Endothelial cell of umbilical vein (primary cell): ENCODE data around the gene KCP.

Source experiments
- CTCF ChIP-seq, 2 donors: IDR thresholded peaks; 1 replicate in 1 of 2; 2 replicates in 1 of 2; pipeline ENCODE4 v1.5.1; 2011; ENCODE audit warnings: low read length in 2 of 2, mild to moderate bottlenecking in 2 of 2, moderate library complexity in 2 of 2, control low read depth in 1 of 2, inconsistent platforms in 1 of 2, low read depth in 1 of 2; ENCODE audit not compliant: insufficient read depth in 1 of 2; ENCODE audit errors: extremely low read depth in 1 of 2
- EZH2 ChIP-seq: IDR thresholded peaks from 2 replicates; pipeline ENCODE4 v1.6.1; 2012; ENCODE audit warnings: borderline replicate concordance, low read depth, mild to moderate bottlenecking, moderate library complexity, low read length, inconsistent platforms; ENCODE audit not compliant: severe bottlenecking
- FOS ChIP-seq: IDR thresholded peaks from 2 replicates; pipeline ENCODE4 v1.6.1; 2011; ENCODE audit warnings: mild to moderate bottlenecking, low read length, moderate library complexity, borderline replicate concordance; ENCODE audit not compliant: insufficient read depth
- JUN ChIP-seq: IDR thresholded peaks from 2 replicates; pipeline ENCODE4 v1.6.1; 2011; ENCODE audit warnings: borderline replicate concordance, low read depth; ENCODE audit not compliant: insufficient read length, insufficient read depth
- MYC ChIP-seq: IDR thresholded peaks from one replicate; pipeline ENCODE4 v1.6.1; 2011; ENCODE audit warnings: mild to moderate bottlenecking, low read depth, low read length
- POLR2A ChIP-seq: IDR thresholded peaks from 2 replicates; pipeline ENCODE4 v1.6.1; 2012; ENCODE audit warnings: low read depth, mild to moderate bottlenecking, control low read depth, low read length
- POLR2AphosphoS5 ChIP-seq: IDR thresholded peaks from 2 replicates; pipeline ENCODE4 v1.6.1; 2012; ENCODE audit warnings: low read depth, mild to moderate bottlenecking, control low read depth, low read length, moderate library complexity; ENCODE audit not compliant: insufficient read depth
- TF ChIP-seq, protein P1 (sequence below): IDR thresholded peaks from 2 replicates; pipeline ENCODE4 v1.6.1; 2011; ENCODE audit not compliant: insufficient read depth, insufficient read length

DNA sequence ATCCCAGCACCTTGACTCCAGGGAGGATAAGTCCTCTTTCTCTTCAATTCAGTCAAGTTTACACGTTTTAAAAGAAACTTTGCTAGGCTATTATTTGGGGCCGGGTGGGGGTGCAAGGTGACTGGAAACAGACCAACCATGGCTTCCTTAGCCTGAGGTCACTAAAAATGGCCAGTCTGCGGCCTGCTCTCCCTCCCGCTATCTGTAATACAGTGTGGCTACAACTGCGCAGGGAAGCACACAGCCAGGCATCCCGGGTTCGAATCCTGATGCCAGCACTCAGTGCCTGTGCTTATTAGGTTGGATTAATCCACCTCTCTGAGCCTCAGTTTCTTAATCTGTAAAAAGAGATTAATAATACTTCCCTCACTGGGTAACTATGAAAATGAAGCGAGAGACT is 28.4 kb downstream of the KCP start:
- no peak for TF ChIP-seq POLR2A
- TF ChIP-seq CTCF (IDR thresholded peaks at IDR 0.05; ENCODE audit: extremely low read depth in 1 of 2, insufficient read depth in 1 of 2, low read depth in 1 of 2, low read length in 2 of 2), result no peak
- no peak for TF ChIP-seq POLR2AphosphoS5
- TF ChIP-seq, protein P1, sequence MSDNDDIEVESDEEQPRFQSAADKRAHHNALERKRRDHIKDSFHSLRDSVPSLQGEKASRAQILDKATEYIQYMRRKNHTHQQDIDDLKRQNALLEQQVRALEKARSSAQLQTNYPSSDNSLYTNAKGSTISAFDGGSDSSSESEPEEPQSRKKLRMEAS, result no peak
- TF ChIP-seq JUN, result no peak
- no peak for TF ChIP-seq EZH2
- no peak for TF ChIP-seq MYC
- no peak for TF ChIP-seq FOS
